Stimulated activated CD4-positive, alpha-beta T cell treated with anti-CD3 and anti-CD28 coated beads, TNF-alpha, amount 100 ng/mL, for 24 hours (primary cell): Measurements from ENCODE around the gene LRRC45.
A peak's percentile ranks its signal among the peaks of the same experiment; 100 is the strongest.
"Not testable (repeated sequence)": the region's sequence is repeated elsewhere in the genome, so short reads cannot be mapped to it uniquely, and the experiment has no call there.

Source experiments
- DNase-seq, 3 experiments: peaks; one replicate each; pipeline ENCODE4 v3.0.0-alpha.2; 2020; ENCODE audit warnings: low read depth in 3 of 3

LRRC45 gene

DNA sequence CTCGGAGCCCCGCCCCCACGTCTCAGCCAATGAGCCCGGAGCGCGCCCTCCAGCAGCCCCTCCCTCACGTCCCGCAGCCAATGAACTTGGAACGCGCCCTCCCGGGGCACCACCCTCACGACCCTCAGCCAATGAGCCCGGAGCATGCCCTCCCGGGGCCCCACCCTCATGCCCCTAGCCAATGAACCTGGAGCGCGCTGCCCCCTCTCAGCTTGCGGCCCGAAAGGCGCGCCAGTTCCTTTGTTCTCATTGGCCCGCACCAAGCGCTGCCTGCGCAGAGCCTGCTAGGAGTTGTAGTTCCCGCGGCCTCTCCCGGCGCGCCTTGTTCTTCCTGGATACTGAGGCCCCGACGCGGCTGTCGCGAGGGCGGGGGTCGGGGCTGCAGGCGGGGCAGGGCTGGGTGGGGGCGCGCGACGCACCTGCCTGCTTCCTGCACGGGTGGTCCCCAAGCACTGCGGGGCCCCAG, at the start of gene LRRC45:
Gene LRRC45 (plus strand): TSS at position 325 of the 466 bp plus-strand sequence. CDS start 339 bp downstream, outside the sequence.
- DNase-seq = peak; percentile 99 to 100 (median 100)

DNA sequence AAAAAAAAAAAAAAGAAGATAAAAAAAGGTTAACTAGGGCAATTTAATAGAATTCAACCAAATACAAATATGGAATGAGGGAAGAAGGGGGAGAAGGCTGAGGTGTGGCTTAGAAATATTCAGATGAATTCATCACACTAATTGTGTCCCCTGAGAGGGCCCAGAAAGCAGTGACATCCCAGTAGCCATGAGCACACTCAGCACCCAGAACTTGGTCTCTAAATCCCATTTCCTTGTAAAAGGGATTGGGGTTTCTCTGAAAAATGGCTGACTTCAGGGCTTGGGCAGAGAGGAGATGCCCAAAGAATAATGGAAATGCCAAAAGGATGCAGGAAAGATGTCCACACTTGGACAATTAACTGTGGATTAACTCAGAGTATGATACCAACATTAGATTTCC, 49.7 kb upstream of the LRRC45 start:
- no peak for DNase-seq

DNA sequence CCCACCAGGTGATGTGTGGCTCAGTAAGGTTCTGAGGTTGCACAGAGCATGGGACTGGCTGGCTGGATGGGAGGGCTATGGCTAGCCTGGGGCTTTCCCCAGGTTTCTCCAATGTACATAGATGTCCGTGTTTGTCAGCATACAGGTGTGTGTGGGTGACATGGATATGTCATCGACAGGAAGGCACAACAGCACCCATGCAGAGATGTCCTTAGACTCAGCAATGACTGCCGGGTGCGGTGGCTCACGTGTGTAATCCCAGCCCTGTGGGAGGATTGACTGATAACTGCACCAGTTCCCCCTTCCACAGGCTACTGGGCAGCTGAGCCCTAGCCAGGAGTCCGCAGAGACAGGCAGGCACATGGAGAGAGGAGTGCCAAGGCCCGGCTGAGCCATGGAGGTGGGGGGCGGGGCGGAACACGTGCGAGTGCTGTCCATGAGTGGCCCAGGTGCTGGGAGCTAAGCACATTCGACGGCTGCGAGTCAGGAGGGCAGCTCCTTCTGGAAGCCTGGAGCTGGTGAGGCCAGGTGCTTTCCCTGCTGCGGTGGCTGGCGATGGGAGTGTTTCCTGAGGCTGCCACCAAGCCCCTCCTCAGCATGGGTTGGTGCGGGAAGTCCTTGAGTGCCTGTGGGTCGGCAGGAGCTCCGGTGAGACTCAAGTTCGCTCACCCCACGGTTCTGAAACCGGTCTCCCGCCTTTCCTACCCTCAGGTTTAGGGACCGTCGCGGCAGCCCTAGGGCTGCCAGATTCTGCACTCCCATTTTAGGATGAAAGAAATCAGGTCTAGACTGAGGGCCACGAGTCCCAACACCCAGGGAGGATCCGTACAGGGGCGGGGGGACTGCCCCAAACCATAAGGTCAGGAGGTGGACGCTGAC, 46.5 kb upstream of the LRRC45 start:
- peak in 2 of 3 experiments; percentile 14 to 60 for DNase-seq

DNA sequence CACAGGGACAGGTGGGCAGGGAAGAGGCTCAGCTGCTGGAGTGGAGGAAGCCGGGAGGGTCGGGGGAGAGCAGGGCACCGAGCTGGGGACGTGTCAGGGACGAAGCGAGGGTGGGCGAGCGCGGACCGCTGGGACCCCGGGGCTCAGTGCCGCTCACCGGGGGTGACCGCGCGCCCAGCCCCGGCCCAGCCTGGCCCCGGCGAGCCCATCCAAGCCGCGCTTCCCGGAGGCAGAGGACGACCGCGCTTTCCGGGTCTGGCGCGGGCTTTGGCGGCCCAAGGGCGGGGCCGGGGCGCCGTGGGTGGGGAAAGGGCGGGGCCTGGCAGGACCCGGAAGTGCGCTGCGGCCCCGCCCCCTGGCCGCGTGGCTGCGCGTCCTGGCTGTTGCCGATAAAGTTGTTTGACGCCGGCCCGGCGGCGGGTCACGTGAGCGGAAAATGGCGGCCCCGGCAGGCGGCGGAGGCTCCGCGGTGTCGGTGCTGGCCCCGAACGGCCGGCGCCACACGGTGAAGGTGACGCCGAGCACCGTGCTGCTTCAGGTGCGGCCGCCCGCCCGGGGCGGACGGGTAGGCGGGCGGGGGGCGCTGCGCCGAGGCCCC, 45.8 kb upstream of the LRRC45 start, which contains the start of gene ASPSCR1:
Gene ASPSCR1 (plus strand): TSS at position 419 of the 598 bp plus-strand sequence. CDS start 18 bp downstream, at position 437.
- DNase-seq = peak; percentile 79 to 88 (median 81)

DNA sequence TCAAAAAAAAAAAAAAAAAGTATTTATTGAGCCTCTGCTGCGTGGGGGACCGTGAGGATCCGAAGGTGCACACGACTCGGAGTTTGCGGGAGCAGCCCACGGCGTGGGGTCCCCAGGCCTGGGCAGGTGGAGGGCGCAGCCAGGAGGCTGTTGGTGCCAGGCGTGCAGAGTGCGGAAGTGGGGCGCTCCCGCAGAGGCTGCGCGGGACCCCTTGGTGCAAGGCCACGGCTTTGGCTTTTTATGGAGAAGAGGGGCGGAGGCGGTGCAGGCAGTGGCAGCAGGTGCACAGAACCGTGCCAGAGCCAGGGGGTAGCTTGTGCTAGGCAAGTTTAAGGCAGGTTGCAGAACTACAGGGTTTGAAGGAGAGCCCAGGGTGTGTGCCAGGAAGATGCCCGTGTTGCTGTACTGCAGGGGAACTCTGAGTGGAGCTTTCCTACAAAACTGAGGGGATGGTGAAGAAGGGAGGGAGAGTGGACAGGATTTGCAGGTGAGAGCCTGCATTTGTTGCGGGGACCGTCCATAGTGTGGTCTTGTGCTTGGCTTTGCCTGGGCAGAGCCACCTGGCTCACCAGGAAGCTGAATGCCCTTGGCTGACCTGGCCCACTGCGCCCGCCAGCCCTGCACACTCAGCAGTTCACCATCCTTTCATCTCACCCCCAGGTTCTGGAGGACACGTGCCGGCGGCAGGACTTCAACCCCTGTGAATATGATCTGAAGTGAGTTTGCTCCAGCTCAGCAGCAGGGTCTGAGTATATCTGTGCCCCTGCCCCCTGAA, 44.4 kb upstream of the LRRC45 start:
- no peak for DNase-seq

DNA sequence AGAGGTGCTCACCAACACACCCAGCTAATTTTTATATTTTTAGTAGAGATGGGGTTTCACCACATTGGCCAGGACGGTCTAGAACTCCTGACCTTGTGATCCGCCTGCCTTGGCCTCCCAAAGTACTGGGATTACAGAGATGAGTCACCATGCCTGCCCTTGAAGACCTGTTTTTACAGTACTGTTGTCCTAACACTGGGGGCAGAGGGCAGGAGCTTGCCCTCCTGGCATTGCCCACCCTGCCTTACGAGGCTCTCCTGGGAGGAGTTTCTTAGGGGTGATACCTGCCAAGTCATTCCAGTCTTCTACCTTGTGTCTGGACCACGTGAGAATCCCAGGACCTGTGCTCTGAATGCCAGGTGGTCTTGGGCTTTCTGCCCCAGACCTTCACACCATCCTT, 43.0 kb upstream of the LRRC45 start:
- DNase-seq = no peak

DNA sequence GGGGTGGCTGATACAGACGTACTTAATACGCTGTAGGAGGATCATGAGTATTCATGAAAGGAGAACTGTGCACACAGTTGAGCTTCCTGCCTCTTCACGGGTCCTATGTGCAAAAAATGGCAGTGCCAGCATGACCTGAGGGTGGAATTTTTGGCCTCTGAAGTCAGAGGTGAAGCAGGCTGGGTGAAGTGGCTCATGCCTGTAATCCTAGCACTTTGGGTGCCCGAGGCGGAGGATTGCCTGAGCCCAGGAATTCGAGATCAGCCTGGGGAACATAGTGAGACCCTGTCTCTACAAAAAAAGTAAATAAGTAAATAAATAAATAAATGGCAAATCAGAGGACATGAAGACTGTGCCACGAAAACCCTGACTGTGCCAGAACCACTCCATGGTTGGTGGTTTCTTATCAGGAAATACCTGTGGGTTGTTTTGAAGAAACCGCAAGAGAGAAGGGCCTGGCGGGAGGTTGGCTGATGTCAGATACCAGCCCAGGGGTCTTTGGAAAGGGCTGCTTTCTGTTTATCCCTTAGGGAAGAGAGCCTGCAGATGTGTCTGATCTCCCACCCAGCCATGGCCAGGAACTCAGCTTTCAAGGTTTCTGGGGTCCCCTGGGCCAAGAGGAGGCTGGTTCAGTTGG, 42.3 kb upstream of the LRRC45 start:
- no peak for DNase-seq

DNA sequence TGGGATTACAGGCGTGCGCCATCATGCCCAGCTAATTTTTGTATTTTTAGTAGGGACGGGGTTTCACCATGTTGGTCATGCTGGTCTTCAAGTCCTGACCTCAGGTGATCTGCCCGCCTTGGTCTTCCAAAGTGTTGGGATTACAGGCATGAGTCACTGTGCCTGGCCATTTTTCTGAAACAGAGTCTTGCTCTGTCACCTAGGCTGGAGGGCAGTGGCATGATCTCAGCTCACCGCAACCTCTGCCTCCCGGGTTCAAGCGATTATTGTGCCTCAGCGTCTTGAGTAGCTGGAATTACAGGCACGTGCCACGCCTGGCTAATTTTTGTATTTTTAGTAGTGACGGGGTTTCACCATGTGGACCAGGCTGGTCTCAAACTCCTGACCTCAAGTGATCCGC, 41.6 kb upstream of the LRRC45 start:
- DNase-seq = not testable (repeated sequence)

DNA sequence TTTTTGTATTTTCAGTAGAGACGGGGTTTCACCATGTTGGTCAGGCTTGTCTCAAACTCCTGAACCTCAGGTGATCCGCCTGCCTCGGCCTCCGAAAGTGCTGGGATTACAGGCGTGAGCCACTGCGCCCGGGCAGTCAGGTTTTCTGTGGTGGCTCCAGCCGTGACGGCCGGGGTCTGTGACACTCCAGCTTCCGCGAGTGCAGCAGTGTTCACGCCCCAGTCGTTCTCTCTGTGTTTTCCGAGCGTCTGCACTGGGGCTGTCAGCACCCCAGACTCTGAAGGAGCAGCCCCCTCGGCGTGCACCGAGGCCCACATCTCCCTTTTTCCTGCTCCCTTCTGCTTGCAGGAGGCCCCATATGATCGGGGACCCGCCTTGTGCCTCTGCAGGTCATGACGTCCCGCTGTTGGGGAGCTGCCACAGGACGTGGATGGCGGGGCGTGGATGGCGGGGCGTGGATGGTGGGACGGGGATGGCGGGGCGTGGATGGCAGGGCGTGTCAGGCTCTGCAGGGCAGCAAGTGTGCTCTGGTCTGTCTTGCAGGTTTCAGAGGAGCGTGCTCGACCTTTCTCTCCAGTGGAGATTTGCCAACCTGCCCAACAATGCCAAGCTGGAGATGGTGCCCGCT, 40.0 kb upstream of the LRRC45 start:
- DNase-seq = no peak

DNA sequence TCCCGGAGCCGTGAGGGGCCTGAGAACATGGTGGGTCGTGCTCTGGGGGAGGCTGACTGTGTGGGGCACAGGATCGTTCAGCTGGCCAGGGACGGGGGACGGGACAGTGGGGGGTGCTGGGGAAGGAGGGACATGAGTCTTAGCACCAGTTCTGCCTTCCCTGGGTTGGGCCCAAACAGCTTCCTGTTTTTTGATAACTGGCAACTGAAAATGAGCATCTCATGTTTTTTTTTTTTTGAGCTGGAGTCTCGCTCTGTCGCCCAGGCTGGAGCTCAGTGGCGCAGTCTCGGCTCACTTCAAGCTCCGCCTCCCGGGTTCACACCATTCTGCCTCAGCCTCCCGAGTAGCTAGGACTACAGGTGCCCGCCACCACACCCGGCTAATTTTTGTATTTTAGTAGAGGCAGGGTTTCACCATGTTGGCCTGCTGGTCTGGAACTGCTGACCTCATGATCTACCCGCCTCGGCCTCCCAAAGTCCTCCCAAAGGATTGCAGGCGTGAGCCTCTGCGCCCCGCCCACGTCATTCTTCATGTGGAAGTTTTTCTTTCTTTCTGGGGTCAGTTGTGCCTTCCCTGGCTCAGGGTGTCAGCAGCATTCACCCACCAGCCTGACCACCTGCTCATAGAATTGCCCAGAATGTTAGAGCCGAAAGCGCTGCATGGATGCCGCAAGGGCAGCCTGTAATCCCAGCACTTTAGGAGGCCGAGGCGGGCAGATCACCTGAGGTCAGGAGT, 39.3 kb upstream of the LRRC45 start:
- DNase-seq = no peak

DNA sequence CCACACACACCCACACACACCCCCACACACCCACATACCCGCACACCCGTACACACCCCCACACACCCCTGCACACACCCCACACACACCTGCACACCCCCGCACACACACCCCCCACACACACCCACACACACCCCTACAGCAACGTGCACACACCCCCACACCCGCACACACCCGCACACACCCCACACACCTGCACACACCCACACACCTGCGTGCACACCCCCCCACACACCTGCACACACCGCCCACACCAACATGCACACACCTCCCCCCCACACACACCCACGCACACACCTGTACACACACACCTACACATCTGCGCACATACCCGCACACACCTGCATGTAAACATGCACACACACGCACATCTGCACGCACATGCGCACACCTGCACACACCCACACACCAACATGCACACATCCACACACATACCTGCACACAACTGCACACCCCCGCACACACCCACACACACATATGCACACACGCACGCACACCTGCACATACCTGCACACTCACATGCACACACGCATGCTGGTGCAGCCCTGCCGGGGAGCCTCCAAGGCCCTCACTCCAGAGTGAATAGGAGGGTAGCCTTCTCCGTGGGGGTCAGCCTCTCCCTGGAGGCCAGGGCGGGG, 38.2 kb upstream of the LRRC45 start:
- no peak for DNase-seq

DNA sequence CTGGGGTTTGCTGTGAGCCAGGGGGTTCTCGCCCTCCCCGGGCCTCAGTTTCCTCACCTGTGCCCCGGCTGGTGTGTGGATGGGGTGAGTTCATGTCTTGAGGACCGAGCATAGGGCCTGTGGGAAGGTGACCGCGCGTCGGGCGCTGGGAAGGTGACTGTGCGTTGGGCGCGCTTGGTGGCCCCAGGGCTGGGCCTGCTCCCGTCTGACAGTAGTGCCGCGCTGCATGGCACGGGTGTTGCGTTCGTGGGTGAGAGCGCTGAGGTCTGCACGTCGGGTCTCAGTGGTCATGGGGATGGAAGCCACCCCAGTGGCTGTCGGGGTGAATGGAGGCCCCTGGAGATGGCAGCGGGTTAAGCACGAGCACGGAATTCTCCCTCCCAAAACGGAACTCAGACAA, 36.5 kb upstream of the LRRC45 start:
- DNase-seq = no peak

DNA sequence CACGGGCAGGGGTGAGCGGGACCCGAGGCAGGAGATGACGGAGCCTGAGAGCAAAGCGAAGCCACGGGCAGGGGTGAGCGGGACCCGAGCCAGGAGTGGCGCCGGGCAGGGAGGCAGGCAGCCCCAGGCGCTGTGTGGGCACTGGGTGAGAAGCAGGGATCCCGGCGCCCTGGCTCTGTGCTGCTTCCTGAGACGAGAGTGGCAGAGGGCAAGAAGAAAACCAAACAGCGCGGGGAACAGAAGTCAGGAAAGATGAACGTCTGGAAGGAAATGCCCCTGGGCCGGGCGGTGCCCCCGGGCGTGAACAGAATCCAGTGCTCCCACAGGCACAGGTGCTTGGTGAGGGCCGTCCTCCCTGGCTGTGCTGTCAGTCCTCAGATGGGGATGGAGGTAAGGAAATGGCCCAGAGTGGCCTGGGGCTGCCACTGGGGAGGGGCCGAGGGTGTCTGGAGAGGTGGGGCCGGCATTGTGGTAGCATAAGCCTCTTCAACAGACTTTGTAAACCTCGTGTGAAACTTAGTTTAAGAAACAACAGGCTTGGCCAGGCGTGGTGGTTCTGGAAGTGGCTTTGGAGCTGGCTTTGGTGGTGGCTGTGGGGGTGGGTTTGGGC, 35.8 kb upstream of the LRRC45 start:
- DNase-seq = no peak

DNA sequence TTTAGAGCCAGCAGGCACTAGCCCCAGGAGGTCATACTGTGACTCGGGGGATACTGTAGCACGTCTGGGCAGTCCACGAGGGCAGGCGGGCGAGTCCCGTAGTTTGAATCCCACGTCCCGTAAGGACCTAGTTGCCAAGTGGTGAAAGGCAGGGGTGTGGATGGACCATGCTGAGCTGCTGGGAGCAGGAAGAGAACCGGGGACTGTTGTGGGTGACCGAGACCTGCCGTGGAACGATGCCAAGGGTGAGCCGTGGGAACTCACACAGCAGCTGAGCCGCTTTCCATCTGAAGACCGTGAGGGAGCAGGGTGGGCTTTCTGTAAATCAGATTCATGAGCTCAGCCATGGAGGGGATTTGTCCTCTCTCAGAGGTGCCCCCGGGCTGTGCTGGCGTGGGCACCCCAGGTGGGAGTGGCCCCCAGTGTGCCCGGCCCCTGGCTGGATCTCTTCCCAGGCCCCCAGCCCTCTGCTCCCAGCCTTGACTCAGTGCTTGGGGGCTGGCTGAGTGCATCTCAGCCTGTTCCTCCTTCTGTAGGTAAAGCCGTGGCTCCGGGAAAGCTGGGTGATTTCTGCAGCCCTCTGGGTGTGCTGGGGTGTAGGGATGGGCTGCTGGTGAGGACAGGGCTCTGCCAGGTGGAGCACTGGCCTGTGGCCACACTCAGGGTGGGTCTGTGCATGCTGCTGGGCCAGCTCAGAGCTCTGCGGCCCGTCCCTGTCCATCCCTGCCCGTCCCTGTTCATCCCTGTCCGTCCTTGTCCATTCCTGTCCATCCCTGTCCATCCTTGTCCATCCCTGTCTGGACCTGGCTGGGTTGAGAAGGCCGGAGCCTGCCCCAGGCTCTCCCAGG, 32.0 kb upstream of the LRRC45 start:
- DNase-seq = no peak

DNA sequence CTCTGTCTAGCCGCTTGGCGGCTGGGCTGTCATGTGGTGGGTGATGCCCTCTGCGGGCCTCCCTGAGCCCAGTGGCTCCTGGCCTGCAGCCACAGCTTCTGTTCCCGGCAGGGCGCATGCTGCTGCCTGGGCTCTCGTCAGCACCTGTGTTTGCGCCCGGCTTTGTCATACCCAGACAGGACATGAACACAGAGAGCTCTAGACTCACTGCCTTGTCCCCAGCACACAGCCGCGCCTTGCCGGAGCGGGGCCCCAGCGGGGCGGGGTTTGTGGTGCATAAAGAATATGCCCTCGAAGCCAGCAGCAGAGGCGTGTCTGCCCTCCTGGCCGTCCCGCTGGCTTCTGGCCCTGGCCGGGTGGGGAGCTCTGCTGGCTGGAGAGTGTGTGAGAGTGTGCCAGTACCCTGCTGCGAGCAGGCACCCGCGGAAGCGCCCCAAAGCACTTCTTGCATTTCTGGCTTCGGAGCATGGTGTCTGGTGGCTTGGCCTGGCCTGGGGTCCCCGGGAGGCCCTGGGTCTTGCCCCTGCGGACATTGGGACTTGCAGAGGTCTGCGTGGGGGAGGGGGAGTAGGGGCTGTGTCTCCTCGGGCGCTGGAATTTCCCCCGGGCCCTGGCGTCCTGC, 31.3 kb upstream of the LRRC45 start:
- DNase-seq = no peak

DNA sequence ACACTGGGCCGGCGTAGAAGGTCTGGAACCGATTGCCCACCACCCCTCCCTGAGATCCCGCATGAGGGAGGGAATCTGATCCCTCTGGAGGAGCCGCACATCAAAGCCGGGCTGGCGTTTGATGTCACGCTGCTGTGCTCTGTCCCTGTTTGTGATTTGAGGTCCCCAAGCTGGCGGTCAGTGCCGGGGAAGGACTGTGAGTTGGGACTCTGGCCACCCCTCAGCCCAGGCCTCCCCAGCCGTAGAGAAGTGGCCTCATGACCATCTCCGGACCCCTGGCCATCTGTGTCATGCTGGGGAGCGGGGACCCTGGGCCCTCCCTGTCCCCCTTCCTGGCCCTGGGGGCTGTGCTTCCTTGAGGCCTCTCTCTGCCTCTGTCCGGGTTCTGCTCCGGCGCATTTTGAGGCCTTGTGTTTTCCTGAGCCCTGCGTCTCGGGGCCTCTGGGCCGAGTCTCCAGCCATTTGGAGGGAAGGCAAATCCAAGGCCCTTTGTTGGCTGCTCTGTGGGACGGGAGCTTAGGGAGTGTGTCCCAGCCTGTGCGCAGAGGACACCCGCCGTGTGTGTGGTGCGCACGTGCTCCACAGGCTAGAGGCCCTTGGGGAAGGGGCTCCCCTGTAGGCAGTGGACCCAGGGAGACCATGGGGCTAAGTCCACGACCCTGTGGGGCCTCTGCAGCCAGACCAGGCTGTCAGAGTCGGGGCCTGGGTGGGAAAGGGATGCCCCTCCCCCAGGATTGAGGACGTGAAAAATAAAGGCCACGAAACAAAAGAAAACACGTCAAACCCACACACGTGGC, 30.6 kb upstream of the LRRC45 start:
- no peak for DNase-seq
